NB4 (cell line): ENCODE results near the gene PDCD4.
"Not testable (repeated sequence)": the region's sequence is repeated elsewhere in the genome, so short reads cannot be mapped to it uniquely, and the experiment has no call there.

Experiments
- CTCF ChIP-seq: IDR thresholded peaks from one replicate; pipeline ENCODE4 v1.5.1; 2012; ENCODE audit warnings: low read depth, low read length
- POLR2A ChIP-seq: IDR thresholded peaks from 2 replicates; pipeline ENCODE4 v1.6.1; 2011; ENCODE audit warnings: mild to moderate bottlenecking; ENCODE audit not compliant: insufficient read length; ENCODE audit errors: extremely low read depth

GRCh38 chr10:110867011-110867806, 4.5 kb upstream of the PDCD4 start:
- TF ChIP-seq CTCF, POLR2A: not testable (repeated sequence)
